NCI-H128 (cell line): ENCODE results near the gene GSTA1.
"Not testable (repeated sequence)": the region's sequence is repeated elsewhere in the genome, so short reads cannot be mapped to it uniquely, and the experiment has no call there.

Experiments used
- DNase-seq: peaks from one replicate; lab custom pipeline; 2025; ENCODE audit not compliant: unreplicated experiment; lab: John Stamatoyannopoulos, UW

Gene GSTA1

DNA sequence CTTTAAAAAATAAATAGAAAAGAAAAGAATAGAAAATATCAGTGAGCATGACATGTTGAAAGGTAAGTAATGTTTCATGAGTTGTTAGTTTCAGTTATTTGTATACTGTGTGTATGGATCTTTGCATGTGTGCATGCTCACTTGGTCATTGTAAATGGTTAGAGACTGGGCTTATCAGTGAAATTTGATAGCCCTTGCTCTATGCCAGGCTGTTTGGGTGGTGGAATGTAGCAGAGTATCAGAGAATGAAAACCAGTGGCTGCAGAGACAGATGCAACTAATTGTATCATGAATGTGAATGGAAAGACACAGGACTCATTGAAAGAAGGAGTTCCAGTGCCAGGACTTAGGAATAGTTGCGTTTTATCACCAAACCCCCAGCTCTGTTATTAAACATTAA, 44.5 kb downstream of the GSTA1 start:
- DNase-seq, result no peak

DNA sequence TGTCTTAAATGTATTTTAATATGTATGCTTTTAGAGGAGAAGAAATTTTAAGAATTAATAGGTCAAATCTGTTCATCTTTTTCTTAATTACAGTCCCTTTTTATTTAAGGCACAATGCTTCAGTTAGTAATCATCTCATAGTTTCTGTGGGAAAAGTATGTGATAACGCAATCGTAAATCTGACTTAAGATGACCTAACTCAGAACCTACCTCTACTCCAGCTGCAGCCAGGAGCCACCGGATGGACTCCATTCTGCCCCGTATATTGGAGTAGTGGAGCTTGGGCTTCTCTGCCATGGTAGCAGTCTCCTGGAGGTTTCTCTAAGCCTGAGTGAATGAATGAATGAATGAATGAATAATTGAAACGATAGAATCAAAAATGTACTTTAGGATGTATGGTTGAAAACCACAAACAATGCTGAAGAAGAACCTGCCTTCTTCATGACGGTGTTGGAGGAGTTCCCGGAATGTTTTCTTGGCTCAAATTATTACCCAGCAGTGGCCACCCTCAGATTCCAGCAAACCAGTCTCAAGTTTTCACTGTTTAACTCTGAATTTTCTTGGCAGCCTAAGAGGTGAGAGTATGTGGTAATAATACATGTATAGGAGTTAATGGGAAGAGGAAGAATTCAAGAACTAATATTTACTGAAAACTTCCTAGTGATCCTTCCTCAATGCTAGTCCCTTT, 45.8 kb downstream of the GSTA1 start:
- not testable (repeated sequence) for DNase-seq

DNA sequence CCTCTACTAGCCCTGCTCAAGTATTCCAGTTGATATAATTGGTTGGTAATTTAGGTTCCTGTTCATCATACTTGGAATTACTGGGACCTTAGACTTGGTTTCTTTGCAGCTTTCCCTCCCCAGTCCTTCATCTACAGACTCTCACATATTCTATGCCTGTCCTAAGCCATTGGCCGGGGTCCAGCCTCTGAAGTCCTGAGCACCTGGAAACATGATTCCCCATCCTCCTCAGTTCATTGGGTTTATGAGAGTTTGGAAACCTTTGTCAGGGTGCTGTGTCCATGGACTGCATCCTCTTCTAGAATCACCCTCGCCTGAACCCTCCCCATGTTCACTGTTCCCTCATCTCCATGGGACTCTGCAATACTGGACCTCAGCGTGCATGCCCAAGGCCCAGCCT, 49.2 kb downstream of the GSTA1 start:
- no peak for DNase-seq

DNA sequence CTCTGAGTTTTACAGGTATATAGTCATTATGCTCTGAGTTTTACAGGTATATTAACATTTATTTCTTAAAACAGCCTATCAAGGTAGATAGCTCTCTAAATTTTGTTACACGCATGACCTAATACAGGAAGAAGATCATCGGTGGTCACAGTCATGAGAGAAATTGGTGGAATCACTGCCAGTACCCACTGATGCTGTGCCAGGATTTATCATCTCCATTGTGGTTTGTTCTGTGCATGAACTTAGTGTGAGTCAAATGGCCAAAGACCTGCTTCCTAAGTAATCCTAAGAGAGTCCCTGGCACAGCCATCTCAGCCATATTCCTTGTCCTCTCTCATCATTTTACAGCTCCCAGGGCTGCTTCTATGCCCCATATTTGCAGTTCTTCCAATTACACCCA, 50.5 kb downstream of the GSTA1 start:
- DNase-seq, result not testable (repeated sequence)

DNA sequence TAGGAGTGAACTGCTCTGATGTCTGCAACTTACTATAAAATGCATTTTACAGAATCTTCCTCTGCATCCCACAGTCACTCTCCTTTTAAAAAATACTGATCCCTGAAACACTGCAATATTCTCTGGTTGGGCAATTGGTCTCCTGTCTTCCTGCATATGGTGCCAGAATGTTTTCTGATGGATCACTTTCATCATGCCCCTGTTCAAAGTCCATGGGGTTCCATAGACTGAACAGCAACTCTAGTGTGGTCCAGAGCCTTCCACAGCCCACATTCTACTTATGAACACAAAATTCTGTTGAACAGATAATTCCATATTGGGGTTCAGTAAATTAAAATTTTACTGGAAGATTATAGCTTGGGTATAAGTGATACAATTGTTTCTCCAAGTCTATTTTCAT, 51.3 kb downstream of the GSTA1 start:
- no peak for DNase-seq

DNA sequence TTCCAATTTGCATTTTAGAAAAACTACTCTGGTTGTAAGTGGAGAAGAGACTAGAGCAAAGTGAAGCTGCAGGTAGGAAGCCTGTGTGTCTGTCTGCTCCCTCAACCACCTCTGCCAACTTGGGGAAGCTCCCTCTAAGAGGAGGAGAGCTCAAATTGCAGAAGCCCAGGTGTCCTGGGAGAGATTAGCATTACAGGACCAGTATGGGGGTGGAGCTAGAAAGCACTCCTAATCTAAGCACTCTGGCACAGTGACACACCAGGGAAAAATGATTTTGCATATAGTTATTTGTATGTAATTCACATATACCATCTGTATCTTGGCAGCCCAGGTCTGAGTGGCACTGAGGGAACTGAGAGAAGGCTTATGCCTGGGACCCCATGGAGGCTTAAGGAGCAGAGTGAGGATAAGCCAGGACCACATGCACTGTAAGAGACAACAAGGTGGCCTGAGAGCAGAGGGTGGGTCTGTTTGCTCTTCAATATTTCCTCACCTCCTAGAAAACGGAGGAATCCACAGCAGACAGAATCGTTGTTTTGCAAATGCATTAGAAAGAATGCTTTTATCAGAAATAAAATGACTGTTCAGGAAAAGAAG, 54.0 kb downstream of the GSTA1 start:
- DNase-seq, result no peak

DNA sequence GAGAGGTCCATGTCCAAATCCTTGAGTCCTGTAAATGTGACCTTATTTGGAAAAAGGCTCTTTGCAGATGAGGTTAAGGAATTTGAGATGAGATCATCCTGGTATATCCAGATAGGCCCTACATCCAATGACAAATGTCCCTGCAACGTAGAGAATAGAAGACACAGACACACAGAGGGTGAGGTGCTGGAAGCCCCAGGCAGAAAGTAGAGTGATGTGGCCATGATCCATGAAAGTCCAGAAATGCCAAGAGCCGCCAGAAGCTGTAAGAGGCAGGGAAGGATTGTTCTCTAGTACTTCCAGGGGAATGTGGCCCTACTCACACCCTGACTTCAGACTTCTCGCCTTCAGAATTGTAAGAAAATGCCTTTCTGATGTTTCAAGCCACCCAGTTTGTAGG, 56.3 kb downstream of the GSTA1 start:
- DNase-seq, result not testable (repeated sequence)

DNA sequence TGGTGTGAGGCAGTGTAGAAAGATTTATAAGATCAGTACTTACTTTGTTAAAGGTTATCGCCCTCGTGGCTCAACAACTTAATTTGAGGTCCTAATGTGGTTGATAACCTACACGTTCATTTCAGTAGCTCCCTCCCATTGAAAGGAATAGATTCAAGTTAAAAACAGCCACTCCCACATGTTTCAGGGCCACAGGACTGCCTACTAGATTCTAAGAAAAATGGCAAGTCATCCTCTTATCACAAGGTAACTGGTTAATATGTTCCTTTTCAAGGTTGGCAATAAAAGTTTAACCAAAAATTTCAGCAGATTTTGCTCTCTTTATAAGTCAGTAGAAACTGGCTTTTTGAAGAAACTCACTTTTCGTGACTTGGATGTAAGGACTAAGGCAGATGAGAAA, 57.4 kb downstream of the GSTA1 start:
- no peak for DNase-seq

DNA sequence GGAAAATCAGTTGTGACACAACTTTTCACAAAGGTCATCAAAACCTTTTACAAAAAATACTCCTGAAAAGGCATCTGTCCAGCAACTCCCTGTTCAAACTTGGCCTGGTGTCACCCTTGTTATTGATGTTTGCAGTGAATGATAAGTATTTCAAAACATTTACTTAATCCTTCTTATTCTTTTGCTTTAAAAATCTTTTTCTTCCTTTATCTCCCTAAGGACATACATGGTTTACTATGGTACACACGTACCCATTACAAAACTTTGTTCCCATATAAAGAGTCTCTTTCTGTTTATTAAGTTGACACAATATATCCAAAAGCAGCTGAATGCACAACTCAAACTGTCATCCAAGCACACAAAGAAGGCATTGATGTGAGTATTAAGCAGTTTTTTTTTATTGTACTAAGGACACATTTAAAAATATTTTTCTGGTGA, 57.8 kb downstream of the GSTA1 start:
- no peak for DNase-seq

DNA sequence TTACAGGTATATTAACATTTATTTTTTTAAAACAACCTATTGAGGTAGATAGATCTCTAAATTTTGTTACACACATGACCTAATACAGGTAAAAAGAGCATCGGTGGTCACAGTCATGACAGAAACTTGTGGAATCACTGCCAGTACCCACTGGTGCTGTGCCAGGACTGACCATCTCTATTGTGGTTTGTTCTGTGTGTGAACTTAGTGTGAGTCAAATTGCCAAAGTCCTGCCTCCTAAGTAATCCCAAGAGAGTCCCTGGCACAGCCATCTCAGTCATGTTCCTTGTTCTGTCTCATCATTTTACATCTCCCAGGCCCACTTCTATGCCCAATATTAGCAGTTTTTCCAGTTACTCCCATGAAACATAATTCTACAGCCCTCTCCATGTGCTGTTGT, 61.7 kb downstream of the GSTA1 start:
- no peak for DNase-seq
